ENCODE measurements around the gene LCN12.

LCN12 gene

DNA sequence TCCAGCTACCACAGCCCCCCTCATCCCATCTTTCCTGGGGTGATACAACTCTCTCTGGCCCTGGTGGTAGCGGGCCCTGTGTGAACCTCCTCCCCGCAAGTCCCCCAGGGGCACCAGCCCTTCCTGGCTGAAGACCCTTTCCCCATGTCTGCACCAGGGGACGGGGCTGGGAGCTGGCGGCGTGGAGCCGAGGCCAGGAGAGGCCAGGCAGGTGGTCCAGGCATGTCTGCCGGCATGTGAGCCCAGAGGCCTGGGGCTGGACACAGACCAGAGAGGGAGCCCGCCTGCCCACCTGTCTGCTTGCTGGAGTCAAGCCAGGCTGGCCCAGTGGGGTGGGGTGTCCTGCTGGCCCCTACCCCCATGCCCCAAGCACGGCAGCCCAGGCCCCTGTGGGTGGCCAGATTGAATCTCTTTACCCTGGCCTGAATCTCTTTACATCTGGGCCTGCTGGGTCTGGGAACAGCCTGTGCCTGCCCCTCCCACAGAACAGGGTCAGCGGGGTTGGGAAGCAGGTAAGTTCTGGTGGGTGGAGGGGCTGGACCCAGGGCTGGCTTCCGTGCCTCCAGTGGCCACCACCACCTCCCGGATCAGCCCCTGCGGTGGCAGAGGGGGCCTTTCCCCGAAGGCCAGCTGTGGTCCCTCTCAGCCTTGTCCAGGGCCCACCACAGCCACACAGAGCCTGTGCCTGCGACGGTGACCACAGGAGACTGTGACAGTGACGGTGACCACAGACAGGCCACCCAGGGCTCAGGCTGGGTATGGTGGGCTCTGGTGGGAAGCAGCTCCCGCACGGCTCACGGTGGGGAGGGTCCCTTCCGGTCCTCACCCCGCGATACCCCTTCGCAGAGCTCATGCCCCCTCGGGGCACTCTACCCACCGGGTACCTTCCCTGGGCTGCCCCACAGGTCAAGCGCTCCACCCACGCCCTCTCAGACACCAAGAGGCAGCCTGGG, 7.1 kb downstream of the LCN12 start:
- Histone ChIP-seq H3K4me1 (ENCODE audit: low read length) (no peaks in the 10 kb centered on the region), H3K4me2 (ENCODE audit: low read length) (no peak overlapping the region), H4K20me1 (ENCODE audit: insufficient read depth, low read length) (no peaks in the 10 kb centered on the region), H3K27me3 (ENCODE audit: low read depth, low read length) (no peaks in the 10 kb centered on the region; the same call in 1 of the 2 replicates), H3K27ac (ENCODE audit: low read length) (no peak overlapping the region), H3K4me3 (ENCODE audit: low read length) (no peak overlapping the region), H3K9ac (ENCODE audit: low read length) (no peak overlapping the region), H3K36me3 (replicated peaks; ENCODE audit: low read depth, low read length) (no peaks in the 10 kb centered on the region), H2AFZ (ENCODE audit: low read depth, low read length) (no peak overlapping the region), H3K79me2 (ENCODE audit: low read length) (no peaks in the 10 kb centered on the region), H3K9me3 (ENCODE audit: insufficient read depth, low read length) (no peaks in the 10 kb centered on the region)
- TF ChIP-seq, protein P1, sequence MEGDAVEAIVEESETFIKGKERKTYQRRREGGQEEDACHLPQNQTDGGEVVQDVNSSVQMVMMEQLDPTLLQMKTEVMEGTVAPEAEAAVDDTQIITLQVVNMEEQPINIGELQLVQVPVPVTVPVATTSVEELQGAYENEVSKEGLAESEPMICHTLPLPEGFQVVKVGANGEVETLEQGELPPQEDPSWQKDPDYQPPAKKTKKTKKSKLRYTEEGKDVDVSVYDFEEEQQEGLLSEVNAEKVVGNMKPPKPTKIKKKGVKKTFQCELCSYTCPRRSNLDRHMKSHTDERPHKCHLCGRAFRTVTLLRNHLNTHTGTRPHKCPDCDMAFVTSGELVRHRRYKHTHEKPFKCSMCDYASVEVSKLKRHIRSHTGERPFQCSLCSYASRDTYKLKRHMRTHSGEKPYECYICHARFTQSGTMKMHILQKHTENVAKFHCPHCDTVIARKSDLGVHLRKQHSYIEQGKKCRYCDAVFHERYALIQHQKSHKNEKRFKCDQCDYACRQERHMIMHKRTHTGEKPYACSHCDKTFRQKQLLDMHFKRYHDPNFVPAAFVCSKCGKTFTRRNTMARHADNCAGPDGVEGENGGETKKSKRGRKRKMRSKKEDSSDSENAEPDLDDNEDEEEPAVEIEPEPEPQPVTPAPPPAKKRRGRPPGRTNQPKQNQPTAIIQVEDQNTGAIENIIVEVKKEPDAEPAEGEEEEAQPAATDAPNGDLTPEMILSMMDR (IDR thresholded peaks at IDR 0.05; ENCODE audit: low read depth, low read length) = no peak

DNA sequence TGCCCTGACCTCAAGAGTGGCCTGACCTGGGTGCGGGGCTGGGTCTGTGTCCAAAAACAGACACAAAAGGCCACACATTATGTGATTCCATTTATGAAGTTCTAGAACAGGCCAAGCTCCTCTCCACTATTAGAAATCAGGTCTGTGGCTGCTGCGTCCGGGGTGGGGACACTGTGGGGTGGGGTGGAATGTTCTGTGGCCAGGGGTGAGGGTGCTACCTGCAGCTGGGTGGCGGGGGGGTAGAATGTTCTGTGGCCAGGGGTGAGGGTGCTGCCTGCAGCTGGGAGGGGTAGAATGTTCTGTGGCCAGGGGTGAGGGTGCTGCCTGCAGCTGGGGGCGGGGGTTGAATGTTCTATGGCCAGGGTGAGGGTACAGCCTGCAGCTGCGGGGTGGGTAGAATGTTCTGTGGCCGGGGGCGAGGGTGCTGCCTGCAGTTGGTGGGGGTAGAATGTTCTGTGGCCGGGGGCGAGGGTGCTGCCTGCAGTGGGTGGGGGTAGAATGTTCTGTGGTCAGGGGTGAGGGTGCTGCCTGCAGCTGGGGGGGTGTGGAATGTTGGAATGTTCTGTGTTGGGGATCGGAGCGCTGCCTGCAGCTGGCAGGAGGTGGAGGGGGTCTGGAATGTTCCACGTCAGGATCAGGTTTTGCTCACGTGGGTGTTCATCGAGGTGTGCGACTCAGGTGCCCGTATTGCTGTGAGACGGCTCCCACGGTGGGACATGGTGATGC, 8.3 kb downstream of the LCN12 start:
- no peaks in the 10 kb centered on the region for H4K20me1 ChIP-seq (ENCODE audit: insufficient read depth, low read length)
- H3K9ac ChIP-seq (ENCODE audit: low read length) = no peak overlapping the region

DNA sequence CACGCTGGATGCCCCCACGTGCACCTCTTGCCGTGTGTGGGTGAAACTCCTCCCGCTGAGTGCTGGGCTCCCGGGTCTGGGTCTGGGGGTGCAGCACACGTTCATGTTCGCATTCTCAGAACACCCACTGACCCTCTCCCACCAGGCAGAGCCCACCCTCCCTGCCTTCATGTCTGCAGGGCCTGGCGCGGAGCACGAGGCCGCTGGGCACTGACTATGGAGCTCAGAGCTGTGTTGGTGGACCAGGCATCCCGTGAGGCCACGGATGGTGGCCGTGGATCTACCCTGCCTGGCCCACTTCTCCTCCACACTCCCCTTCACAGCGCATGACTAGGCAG, 8.8 kb downstream of the LCN12 start:
- no peaks in the 10 kb centered on the region for H3K9me3 ChIP-seq (ENCODE audit: insufficient read depth, low read length)
- no peak for TF ChIP-seq EZH2phosphoT487 (IDR thresholded peaks at IDR 0.05; ENCODE audit: low read depth)
- TF ChIP-seq, protein P1 (IDR thresholded peaks at IDR 0.05; ENCODE audit: low read depth, low read length) = no peak
- no peak overlapping the region for H3K4me3 ChIP-seq (ENCODE audit: low read length)
- H3K27me3 ChIP-seq (ENCODE audit: low read depth, low read length) = no peaks in the 10 kb centered on the region
- H3K4me2 ChIP-seq (ENCODE audit: low read length) = no peak overlapping the region
- no peak overlapping the region for H2AFZ ChIP-seq (ENCODE audit: low read depth, low read length)
- H3K36me3 ChIP-seq (replicated peaks; ENCODE audit: low read depth, low read length) = no peaks in the 10 kb centered on the region
- no peaks in the 10 kb centered on the region for H3K79me2 ChIP-seq (ENCODE audit: low read length)
- no peaks in the 10 kb centered on the region for H4K20me1 ChIP-seq (ENCODE audit: insufficient read depth, low read length)
- H3K9ac ChIP-seq (ENCODE audit: low read length) = no peak overlapping the region
- no peak overlapping the region for H3K27ac ChIP-seq (ENCODE audit: low read length)
- no peaks in the 10 kb centered on the region for H3K4me1 ChIP-seq (ENCODE audit: low read length)

More for the DNA sequence above, 8.3 kb downstream of the LCN12 start:
- Histone ChIP-seq H3K36me3 (replicated peaks; ENCODE audit: low read depth, low read length) (no peaks in the 10 kb centered on the region), H2AFZ (ENCODE audit: low read depth, low read length) (no peak overlapping the region), H3K27me3 (ENCODE audit: low read depth, low read length) (no peaks in the 10 kb centered on the region), H3K4me3 (ENCODE audit: low read length) (no peak overlapping the region), H3K27ac (ENCODE audit: low read length) (no peak overlapping the region), H3K9me3 (ENCODE audit: insufficient read depth, low read length) (no peaks in the 10 kb centered on the region), H3K4me1 (ENCODE audit: low read length) (no peaks in the 10 kb centered on the region), H3K4me2 (ENCODE audit: low read length) (no peak overlapping the region), H3K79me2 (ENCODE audit: low read length) (no peaks in the 10 kb centered on the region)
- TF ChIP-seq EZH2phosphoT487 (IDR thresholded peaks at IDR 0.05; ENCODE audit: low read depth) = no peak
- TF ChIP-seq, protein P1 (IDR thresholded peaks at IDR 0.05; ENCODE audit: low read depth, low read length) = no peak
